Putamen (tissue), 1 donor: ENCODE data around the gene RLN3.
"Not testable (repeated sequence)": the region's sequence is repeated elsewhere in the genome, so short reads cannot be mapped to it uniquely, and the experiment has no call there.

Experiments
- DNase-seq: peaks from one replicate; pipeline ENCODE4 v3.0.0-alpha.2; 2016; ENCODE audit warnings: low spot score

Gene RLN3

GRCh38 chr19:13995017-13995728 lies 32.8 kb upstream of the RLN3 start:
- DNase-seq = no peak

- no peak for DNase-seq
Measured at GRCh38 chr19:13995878-13996765, 31.8 kb upstream of the RLN3 start.

DNA sequence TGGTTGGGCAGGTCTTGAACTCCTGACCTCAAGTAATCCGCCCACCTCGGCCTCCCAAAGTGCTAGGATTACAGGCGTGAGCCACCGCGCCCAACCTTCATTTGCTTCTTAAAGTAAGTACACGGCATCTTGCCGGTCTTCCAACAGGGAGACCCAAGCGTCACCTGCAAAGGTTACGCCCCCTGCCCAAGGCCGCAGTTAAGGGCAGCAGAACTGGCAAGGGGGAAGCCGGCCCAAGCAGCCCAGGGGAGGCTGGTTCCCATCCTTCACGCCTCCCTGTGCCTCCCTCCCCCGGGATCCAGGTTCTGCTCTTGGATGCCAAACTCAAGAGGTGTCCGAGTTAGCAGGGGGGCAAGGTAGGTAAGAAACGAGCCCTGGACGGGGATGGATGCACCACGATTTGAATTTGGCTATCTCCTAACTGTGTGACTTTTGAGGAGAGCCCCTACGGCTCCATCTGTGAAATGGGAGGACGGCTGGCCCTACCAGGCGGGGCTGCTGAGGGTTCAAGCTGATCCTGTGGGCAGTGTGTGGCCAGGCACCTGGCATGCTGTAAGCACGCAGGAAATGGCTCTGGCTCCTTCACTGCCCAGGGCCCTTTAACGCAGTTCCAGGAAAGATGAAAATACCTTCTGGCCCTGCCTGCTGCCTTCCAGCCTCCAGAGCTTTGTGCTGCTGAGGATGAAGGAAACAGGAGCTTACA lies 30.9 kb upstream of the RLN3 start:
- no peak for DNase-seq

GRCh38 chr19:13997631-13997962 lies 30.4 kb upstream of the RLN3 start:
- no peak for DNase-seq

- no peak for DNase-seq
Measured at GRCh38 chr19:13998426-13998825, 29.5 kb upstream of the RLN3 start.

DNA sequence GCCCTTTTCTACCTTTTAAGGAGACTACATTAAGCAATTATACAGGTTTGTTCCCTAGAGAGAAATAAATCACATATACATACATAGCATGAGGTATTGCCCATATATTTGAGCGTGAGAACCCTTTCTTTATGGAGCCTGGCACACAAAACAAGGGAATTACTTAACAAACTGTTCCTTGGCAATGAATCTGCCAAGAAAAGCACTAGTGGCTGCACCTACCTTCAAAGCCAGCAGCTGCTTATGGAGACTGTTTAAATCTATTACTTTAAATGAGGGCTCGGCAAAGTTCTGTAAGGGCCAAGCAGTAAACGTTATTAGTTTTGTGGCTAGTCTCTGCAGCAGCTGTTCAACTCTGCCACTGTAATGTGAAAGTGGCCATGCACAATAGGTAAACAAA lies 28.9 kb upstream of the RLN3 start:
- DNase-seq = no peak

DNA sequence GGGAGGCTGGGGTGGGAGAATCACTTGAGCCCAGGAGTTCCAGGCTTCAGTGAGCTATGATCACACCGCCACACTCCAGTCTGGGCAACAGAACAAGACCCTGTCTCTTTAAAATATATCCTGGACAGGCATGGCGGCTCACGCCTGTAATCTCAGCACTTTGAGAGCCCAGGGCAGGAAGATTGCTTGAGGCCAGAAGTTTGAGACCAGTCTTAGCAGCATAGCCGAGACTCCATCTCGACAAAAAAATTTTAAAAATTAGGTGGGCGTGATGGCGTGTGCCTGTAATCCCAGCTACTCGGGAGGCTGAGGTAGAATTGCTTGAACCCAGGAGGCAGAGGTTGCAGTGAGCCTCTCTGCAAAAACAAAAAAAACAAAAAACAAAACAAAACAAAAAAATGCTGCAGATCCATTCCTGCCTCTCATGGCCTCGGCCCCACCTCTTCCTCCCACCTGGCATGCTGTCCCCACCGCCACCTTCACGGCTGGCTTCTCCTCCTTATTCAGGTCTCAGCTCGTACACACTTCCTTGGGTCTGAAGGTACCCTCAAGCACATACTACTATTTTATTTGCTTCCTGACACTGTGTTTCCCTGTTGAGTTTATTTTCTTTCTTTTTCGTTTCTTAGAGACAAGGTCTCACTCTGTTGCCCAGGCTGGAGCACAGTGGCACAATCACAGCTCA lies 27.1 kb upstream of the RLN3 start:
- DNase-seq = no peak

GRCh38 chr19:14002571-14003250 lies 25.2 kb upstream of the RLN3 start:
- DNase-seq = no peak

- DNase-seq = no peak
Measured at GRCh38 chr19:14003251-14004055, 24.5 kb upstream of the RLN3 start.

DNA sequence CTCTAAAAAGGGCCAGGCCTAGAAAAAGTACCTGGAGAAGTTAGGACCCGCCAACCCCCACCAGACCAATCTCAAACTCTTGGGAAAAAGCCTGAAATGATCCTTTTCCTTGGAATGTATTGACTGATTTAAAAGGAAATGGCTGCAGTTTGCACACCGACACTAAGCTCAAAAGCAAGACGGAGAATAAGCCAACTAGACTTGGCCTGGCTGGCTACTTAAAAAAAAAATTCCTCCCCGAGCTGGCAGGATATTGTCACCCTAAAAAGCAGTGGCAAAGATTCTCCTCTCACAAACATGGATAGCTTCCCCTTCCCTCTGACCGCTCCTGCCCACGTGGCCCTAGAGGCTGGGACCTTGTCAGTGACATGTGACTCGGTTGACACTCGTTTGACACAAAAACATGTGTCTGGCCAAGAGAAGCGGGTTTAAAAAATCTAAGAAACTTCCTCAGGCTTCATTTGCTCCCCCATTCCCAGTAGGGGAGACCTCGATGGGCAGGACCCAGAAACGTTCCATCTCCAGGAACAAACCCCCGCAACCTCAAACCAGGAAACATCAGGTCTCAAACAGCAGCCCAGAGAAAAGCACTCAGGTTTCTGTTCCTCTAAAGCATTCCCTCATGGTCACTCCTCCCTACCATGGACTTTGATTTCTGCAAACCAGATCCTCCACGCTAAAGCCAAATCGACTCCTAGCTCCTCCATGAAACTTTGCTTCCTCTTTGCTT lies 23.2 kb upstream of the RLN3 start:
- peak; percentile 63 for DNase-seq

GRCh38 chr19:14005349-14006084 lies 22.4 kb upstream of the RLN3 start:
- peak; percentile 78 for DNase-seq

DNA sequence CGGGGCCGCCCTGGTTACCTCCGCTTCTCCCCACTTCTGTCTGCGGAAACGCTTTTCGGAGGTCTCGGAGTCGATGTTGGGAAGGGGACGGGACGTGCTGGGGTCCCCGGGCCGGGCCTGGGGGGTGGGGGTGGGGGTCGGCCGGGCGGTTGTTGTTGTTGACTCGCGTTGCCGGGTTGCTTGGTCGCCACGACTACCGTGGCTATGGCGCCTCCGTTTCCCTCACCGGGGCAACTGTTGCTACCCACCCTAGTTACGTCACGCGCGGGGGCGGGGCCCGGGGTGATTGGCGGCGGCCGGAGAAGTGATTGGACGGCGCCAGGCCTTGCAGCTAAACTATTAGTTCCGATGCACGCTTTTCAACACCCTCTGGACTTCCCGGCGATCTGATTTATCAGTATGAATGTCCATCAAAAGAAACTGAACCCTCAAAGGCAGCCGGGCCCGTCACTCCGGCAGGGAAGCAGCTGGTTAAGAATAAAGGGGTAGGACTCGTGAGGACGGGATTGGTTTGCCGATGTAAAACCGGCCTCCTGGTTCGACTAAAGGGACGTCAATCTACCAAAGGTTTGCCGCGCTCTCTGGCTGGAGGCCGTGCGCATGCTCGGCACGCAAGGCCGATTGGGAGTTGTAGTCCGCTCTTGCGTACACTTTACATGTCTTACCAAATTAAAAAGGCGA lies 21.7 kb upstream of the RLN3 start, which contains the start of gene RFX1:
Gene RFX1, minus strand, starts transcription at position 236 of the 681 bp plus-strand sequence. CDS start 12,477 bp downstream, outside the sequence.
- peak; percentile 100 for DNase-seq

DNA sequence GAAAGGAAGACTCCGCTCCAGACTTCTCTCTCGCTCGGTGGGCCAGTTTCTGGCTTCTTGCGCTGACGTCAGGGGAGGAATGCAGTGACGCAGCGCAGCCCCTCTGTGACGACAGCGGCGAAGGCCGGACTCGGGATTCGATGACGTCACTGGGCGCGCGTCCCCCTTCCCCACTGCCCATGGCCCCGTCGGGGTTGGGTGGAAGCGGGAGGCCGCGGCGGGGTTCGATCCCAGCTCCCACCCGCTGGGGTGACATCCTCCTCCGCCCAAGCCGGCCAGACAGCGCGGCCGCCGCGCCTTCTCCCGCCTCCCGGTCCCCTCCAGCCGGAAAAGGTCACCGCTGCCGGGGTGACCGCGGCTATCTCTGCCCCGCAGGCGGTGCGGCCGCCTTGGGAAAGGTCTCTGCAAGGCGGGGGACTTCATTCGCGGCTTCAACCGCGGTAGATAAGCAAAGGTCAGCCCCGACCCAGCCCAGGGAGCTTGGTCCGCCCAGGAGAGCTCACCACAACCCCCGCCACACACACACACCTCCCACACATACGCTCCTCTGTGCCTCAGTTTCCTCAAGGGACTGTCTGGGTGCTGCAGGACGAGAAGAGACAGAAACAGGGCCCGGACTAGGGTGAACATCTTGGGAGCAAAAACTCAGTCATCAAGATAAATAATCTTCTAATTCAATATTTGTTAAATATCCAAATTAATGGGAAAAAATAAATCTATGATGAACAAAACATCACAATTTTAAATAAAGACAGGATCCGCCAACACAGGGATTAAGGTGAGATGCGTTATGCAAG lies 21.0 kb upstream of the RLN3 start:
- no peak for DNase-seq

DNA sequence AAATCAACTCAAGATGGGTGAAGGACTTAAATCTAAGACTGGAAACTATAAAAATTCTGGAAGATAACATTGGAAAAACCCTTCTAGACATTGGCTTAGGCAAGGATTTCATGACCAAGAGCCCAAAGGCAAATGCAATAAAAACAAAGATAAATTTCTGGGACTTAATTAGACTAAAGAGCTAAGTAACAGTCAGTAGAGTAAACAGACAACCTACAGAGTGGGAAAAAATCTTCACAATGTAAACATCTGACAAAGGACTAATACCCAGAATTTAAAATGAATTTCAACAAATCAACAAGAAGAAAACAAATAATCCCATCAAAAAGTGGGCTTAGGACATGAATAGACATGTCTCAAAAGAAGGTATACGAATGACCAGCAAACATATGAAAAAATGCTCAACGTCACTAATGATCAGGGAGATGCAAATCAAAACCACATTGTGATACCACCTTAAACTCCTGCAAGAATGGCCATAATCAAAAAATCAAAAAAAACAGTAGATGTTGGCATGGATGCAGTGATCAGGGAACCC lies 15.5 kb upstream of the RLN3 start:
- DNase-seq = no peak

- DNase-seq = no peak
Measured at GRCh38 chr19:14015524-14016035, 12.4 kb upstream of the RLN3 start.

- DNase-seq = no peak
Measured at GRCh38 chr19:14019100-14019499, 8.8 kb upstream of the RLN3 start.

GRCh38 chr19:14019739-14020138 lies 8.2 kb upstream of the RLN3 start:
- not testable (repeated sequence) for DNase-seq
